ENCODE results near the gene OPN1LW. TPM values are rescaled to one million over a fixed set of nuclear protein-coding genes. Genes with fewer than 3 reads are reported as not detected.
"Not testable (repeated sequence)": the region's sequence is repeated elsewhere in the genome, so short reads cannot be mapped to it uniquely, and the experiment has no call there.

OPN1LW gene
- total and polyA plus RNA-seq, 2 of the 8 experiments (the other 6 are each of a cell fraction or from before 2014, with no cell fraction given), result not detected

DNA sequence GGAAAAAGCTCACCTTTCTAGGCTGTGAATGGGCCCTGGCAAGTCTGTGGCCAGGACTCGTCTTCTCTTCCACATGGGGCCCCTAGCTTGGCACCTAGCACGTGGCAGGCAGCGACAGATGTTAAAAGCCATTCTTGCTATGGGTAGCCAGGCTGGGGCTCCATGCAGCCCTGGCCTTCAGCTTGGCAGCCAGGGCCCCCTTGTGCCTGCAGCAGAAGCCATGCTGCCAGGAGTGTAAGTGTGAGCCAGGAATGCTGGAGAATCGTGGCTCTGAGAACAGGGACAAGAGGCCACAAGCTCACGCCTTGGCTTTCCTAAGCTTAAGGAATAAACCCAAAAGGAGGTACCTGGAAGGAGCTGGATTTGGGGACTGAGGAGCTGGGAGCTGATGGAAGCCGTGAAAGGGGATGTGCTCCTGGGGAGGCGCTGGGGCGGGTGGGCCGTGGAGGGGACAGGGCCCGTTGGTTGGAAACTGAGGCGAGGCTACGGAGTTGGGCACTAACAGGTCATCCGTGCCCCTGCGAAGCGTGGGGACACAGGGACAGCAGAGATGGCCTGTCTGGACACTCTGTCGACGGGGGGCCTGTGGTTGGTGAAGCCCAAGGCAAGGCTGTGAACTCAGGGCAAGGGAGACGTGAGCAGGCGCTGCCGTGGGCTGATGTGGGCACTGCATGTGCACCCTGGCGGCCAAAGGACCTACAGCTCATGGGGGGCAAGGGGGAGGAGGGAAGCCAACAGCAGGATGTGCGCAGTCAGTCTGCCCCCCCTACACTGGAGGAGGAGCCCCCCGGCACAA is 895 bp upstream of the OPN1LW start (continued):
- TF ChIP-seq BCL11A (IDR thresholded peaks at IDR 0.05; ENCODE audit: low read depth in 2 of 2, low read length in 2 of 2) (no peak), ASH2L (IDR thresholded peaks at IDR 0.05; ENCODE audit: low read length) (no peak), SIN3A (conservative IDR thresholded peaks at IDR 0.05 in 1 of 2, IDR thresholded peaks at IDR 0.05 in 1 of 2; ENCODE audit: low read depth in 1 of 2, low read length in 2 of 2) (no peak)

DNA sequence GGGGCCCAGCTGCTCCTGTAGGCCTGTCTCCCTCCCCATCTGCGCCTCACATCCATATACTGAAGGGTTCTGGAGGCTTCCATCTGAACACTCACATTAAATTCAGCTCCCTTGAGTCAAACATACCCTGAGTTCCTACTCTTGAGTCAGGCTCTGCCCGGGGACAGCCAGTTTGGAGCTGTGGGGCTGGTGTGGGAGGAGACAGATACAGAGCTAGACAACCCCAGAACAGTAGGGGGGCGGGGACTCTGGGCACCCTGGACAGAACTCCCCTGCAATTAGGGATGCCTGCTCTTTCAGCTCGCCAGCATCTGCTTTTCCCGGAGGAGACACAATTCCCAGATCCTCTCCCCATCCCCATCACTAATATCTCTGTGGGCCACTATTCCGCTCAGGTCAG is 7.0 kb downstream of the OPN1LW start:
- H3K4me2 ChIP-seq (ENCODE audit: insufficient read depth in 1 of 2, low read depth in 2 of 2, low read length in 2 of 2); H3K18ac ChIP-seq (ENCODE audit: extremely low read depth, low read length); H3K79me1 ChIP-seq (ENCODE audit: low read depth, low read length); H3K27me3 ChIP-seq (replicated peaks in 1 of 4; ENCODE audit: control insufficient read depth in 3 of 4, extremely low read depth in 1 of 4, insufficient read depth in 3 of 4, low read length in 3 of 4); H2BK5ac ChIP-seq (ENCODE audit: low read depth, low read length); H4K8ac ChIP-seq (ENCODE audit: extremely low read depth, insufficient read depth, low read length); H3K4ac ChIP-seq (replicated peaks; ENCODE audit: insufficient read length, low read depth, low read length); POLR2A ChIA-PET (ENCODE audit: partially characterized antibody); H4K20me1 ChIP-seq (replicated peaks in 1 of 2; ENCODE audit: control insufficient read depth in 1 of 2, insufficient read depth in 2 of 2, low read length in 2 of 2); H2BK12ac ChIP-seq (ENCODE audit: low read depth, low read length); H3K14ac ChIP-seq (ENCODE audit: insufficient read length); DNase-seq (ENCODE audit: low read depth in 1 of 2, low spot score in 2 of 2); H4K91ac ChIP-seq (replicated peaks; ENCODE audit: insufficient read length, low read length); H3K79me2 ChIP-seq (ENCODE audit: control insufficient read depth in 1 of 2, insufficient read depth in 2 of 2, low read length in 2 of 2); H3K56ac ChIP-seq (replicated peaks; ENCODE audit: insufficient read length, low read depth, low read length); H3K23me2 ChIP-seq (ENCODE audit: low read depth, low read length); CTCF ChIA-PET (ENCODE audit: partially characterized antibody); H3K4me1 ChIP-seq (replicated peaks in 1 of 4; ENCODE audit: control insufficient read depth in 3 of 4, insufficient read depth in 4 of 4, low read length in 3 of 4); H4K5ac ChIP-seq (ENCODE audit: insufficient read length, low read depth, low read length); H3K27ac ChIP-seq (ENCODE audit: low read depth, low read length); H3K36me3 ChIP-seq (ENCODE audit: control insufficient read depth in 2 of 4, insufficient read depth in 4 of 4, low read length in 3 of 4); H2BK20ac ChIP-seq (ENCODE audit: low read length); H2BK15ac ChIP-seq (ENCODE audit: low read length); H3K9me3 ChIP-seq (ENCODE audit: insufficient read depth in 2 of 2, low read depth in 1 of 2, low read length in 1 of 2); H2BK120ac ChIP-seq (replicated peaks; ENCODE audit: low read depth, low read length); FAIRE-seq; H3K9ac ChIP-seq (replicated peaks in 1 of 4; ENCODE audit: extremely low read depth in 1 of 4, low read depth in 3 of 4, low read length in 3 of 4); H3K23ac ChIP-seq (ENCODE audit: insufficient read length); H2AK5ac ChIP-seq (ENCODE audit: low read depth, low read length); H3K4me3 ChIP-seq (ENCODE audit: extremely low read depth in 1 of 4, insufficient read depth in 2 of 4, low read depth in 3 of 4, low read length in 4 of 4); H2AFZ ChIP-seq (ENCODE audit: low read length): not testable (repeated sequence)
- no CpG with 5 or more reads among the region's 6 CpGs for WGBS, 2 experiments (ENCODE audit: extremely low coverage in 1 of 2, insufficient coverage in 1 of 2, insufficient read length in 1 of 2, insufficient replicate concordance in 2 of 2, low coverage in 1 of 2, low lambda C conversion rate in 2 of 2, missing lambda C conversion rate in 1 of 2)

Measured in H1 (cell line).